Activated CD8-positive, alpha-beta memory T cell treated with anti-CD3 and anti-CD28 coated beads, Interleukin-2, amount 50 U/mL, for 24 hours (primary cell): ENCODE data around the gene IL21R.
"Not testable (repeated sequence)": the region's sequence is repeated elsewhere in the genome, so short reads cannot be mapped to it uniquely, and the experiment has no call there.

ENCODE experiments used
- DNase-seq: peaks from one replicate; pipeline ENCODE4 v3.0.0-alpha.2; 2020; ENCODE audit errors: extremely low read depth

IL21R gene

DNA sequence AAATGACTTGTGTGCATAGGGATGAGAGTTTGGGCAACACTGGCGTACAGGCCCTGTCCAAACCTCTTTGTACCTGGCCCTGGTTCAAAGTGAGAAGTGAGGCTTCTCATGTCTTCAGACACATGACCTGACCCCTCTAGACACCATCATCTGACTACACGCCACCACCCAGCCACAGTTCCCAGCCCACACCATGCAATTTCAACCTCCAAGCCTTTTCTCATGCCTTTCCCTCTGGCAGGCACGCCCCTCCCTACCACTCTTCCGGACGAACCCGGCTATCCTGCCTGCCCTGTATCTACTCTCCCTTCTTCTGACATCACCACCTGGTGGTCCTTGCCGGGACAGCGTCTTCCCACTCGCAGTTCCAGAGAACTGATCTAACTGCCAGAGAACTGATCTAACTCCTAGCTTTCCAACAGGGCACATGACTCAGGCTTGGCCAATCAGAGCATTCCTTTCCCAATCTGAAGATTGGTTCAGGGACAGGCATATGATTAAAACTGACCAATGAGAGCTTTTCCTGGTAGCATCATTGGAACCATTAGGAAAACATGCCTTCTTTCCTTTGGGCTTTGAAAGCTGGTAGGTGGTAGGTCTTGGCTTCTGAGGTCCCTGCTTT lies 27.1 kb upstream of the IL21R start:
- no peak for DNase-seq

GRCh38 chr16:27377666-27378485 lies 24.1 kb upstream of the IL21R start:
- DNase-seq = no peak

GRCh38 chr16:27378871-27379481 lies 23.0 kb upstream of the IL21R start:
- DNase-seq = no peak

DNA sequence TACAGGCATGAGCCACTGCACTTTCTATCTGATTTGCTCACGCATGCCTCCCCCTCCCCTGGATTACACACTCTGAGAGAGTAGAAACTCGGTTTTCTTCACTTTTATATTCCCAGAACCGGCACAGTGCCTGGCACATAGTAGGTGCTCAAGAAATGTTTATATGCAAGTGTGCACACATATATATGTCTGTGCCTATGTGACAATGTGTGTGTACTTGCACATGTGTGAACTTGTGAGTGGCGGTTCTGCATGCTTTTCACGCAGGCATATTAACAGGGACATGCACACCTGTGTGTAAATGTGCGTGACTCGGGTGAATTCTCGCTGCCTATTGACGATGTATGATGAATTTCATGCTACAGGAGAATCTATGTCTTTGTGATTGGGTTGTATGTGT lies 22.1 kb upstream of the IL21R start:
- no peak for DNase-seq

- DNase-seq = no peak
These were observed 20.7 kb upstream of the IL21R start for GRCh38 chr16:27381236-27381635.

DNA sequence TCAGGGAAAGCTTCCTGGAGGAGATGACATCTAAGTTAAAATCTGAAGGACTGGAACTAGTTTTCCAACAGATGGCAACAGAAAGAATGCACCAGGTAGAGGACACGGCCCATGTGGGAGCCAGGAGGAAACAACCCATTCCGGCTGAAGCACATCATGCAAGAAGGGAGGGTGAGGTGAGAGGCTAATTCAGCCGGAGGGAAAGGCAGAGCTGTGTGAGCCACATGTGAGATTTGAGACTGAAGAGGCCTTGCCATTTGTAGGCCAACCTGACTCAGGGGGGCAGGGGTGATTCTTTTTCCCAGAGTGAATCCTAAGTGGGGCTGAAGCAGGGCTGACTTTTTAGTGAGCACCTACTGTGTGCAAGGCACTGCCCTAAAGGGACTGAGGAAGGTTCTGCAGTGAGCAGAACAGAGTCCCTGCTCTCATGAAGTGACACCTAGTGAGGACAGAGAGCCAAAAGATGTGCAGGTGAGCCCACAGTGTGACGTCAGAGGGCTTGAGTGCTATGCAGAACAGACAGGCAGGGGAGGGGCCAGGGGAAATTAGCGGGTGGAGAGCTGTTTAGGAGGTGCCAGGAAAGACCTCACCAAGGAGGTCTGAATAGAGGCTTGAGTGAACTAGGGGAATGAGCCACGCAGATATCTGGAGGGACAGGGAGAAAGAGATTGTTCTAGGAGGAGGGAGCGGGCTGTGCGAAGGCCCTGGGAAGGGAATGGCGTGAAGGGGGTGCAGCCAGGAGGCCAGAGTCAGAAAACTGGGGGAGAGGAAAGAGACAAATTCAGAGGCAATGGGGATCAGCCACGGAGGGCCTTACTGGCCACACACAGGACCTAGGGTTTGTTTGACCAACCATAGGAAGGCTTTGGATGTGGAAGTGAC lies 19.8 kb upstream of the IL21R start:
- no peak for DNase-seq

GRCh38 chr16:27383556-27384243 lies 18.3 kb upstream of the IL21R start:
- no peak for DNase-seq

DNA sequence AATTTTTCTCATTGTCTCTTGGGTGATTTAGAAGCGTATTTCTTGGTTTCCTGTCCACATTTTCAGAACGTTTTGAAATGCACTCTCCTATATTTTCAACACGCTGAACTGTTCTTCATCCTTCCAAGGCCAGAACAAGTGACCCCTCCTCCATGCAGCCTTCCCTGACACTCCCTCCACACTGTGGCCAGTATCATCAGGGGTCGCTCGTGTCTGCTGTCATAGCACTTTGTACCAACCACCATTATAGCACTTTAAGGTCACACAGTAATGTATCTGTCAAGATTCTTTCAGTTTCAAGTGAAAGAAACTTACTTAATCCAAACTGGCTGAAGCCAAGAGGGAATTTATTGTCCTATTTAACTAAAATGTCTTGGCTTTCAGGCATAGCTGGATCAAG lies 17.5 kb upstream of the IL21R start:
- DNase-seq = no peak

GRCh38 chr16:27385398-27385797 lies 16.6 kb upstream of the IL21R start:
- DNase-seq = no peak

GRCh38 chr16:27386674-27387073 lies 15.3 kb upstream of the IL21R start:
- DNase-seq = no peak

- no peak for DNase-seq
These were observed 14.2 kb upstream of the IL21R start for GRCh38 chr16:27387724-27388123.

DNA sequence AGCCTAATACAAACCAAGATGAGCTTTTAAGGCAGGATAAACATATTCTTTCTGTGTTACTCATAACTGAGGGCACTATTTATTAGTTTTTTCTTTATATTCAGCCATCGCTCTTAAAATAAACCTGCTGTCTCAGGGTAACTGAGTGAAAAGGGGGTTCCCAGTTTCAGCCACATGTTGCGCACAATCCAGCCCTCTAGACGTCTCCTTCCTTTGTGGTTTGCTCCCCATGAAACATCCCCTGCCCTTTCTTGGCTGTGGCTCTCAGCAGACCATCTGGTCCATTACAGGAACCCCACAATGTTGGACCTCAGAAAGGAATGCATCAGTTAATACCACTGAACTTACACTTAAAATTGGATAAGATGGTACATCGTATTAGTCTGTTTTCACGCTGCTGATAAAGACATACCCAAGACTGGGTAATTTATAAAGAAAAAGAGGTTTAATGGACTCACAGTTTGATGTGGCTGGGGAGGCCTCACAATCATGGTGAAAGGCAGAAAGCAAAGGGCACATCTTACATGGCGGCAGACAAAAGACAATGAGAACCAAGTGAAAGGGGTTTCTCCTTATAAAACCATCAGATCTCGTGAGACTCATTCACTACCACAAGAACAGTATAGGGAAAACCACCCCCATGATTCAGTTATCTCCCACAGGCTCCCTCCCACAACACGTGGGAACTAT lies 12.6 kb upstream of the IL21R start:
- DNase-seq = no peak

DNA sequence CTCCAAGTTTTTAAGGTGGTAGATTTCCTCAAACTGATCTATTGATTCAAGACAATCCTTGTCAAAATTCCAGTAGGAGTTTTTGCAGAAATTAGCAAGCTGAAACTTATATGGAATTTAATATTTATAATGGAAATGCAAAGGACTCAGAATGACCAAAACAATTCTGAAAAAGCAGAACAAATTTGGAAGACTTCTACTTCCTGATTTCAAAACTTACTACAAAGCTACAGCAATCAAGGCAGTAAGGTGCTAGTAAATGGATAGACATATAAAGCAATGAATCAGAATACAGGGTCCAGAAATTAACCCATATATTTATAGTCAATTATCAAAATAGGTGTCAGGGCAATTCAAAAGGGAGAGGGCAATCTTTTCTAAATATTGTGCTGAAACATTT lies 11.8 kb upstream of the IL21R start:
- no peak for DNase-seq

DNA sequence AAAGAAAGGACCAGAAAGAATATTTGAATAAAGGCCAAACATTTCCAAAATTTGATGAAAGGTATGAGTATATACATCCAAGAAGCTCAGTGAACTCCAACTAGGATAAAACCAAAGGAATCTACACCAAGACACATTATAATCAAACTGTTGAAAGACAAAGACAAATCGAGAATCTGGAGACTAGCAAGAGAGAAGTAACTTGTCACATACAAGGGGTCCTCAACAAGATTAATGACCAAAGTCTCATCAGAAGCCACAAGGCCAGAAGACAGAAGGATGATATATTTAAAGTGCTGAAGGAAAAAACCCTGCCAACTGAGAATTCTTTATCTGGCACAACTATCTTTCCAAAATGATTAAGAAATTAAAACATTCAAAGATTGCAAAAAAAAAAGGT lies 9.3 kb upstream of the IL21R start:
- no peak for DNase-seq

GRCh38 chr16:27394516-27394915 lies 7.5 kb upstream of the IL21R start:
- DNase-seq = no peak

GRCh38 chr16:27398341-27398893 lies 3.6 kb upstream of the IL21R start:
- DNase-seq = not testable (repeated sequence)

- DNase-seq = no peak
These were observed 2.8 kb upstream of the IL21R start for GRCh38 chr16:27398894-27399853.

- DNase-seq = no peak
These were observed 2.0 kb upstream of the IL21R start for GRCh38 chr16:27399969-27400368.
